OCI-LY3 (cell line): ENCODE results near the gene MICALL2.

Experiments
- H2AFZ ChIP-seq: fragments of 200-600, 300-600 bp; shearing (Covaris generic); 2 replicates; pipeline ENCODE4 v1.6.0; 2014; ENCODE audit warnings: antibody characterized with exemption, low read depth, low read length
- H3K27ac ChIP-seq: fragments of 200-600, 300-600 bp; sonication (generic); 2 replicates; pipeline ENCODE4 v1.5.1; 2014; ENCODE audit warnings: mild to moderate bottlenecking, low read length, moderate library complexity, mixed read lengths
- H3K27me3 ChIP-seq: fragments of 200-600, 300-600 bp; sonication (generic); 2 replicates; pipeline ENCODE4 v1.6.1; 2014; ENCODE audit warnings: low read depth, low read length, mixed read lengths
- H3K36me3 ChIP-seq: fragments of 200-600, 300-600 bp; sonication (generic); replicated peaks from 2 replicates; pipeline ENCODE3; 2014; ENCODE audit warnings: low read depth, low read length, mixed read lengths
- H3K4me1 ChIP-seq: fragments of 300-600, 200-600 bp; sonication (generic); 2 replicates; pipeline ENCODE4 v1.6.1; 2014; ENCODE audit warnings: low read length, mixed read lengths
- H3K4me2 ChIP-seq: fragments of 200-600, 300-600 bp; sonication (generic); 2 replicates; pipeline ENCODE4 v1.6.1; 2014; ENCODE audit warnings: low read length, mixed read lengths
- H3K4me3 ChIP-seq: fragments of 300-600, 200-600 bp; sonication (generic); 2 replicates; pipeline ENCODE4 v1.5.1; 2014; ENCODE audit warnings: antibody characterized with exemption, mild to moderate bottlenecking, low read length, moderate library complexity
- H3K79me2 ChIP-seq: fragments of 300-600, 200-600 bp; shearing (Covaris generic); 2 replicates; pipeline ENCODE4 v1.6.1; 2014; ENCODE audit warnings: mild to moderate bottlenecking, low read length, mixed read lengths
- H3K9ac ChIP-seq: fragments of 300-600, 200-600 bp; shearing (Covaris generic); 2 replicates; pipeline ENCODE4 v1.6.0; 2014; ENCODE audit warnings: mild to moderate bottlenecking, low read length, moderate library complexity
- H3K9me3 ChIP-seq: fragments of 200-600, 300-600 bp; shearing (Covaris generic); 2 replicates; pipeline ENCODE4 v1.6.1; 2014; ENCODE audit warnings: low read length, mixed read lengths; ENCODE audit not compliant: insufficient read depth
- H4K20me1 ChIP-seq: fragments of 200-600, 300-600 bp; sonication (generic); 2 replicates; pipeline ENCODE4 v1.6.1; 2016; ENCODE audit warnings: low read length, mixed read lengths; ENCODE audit not compliant: insufficient read depth
- CTCF ChIP-seq: fragments of 200-600, 300-600 bp; sonication (generic); IDR thresholded peaks from 2 replicates; pipeline ENCODE4 v1.5.1; 2014; ENCODE audit warnings: antibody characterized with exemption, low read length, low read depth
- EZH2phosphoT487 ChIP-seq: fragments of 200-600 bp; shearing (Covaris generic); IDR thresholded peaks from 2 replicates; pipeline ENCODE4 v1.6.1; 2018; ENCODE audit warnings: antibody characterized with exemption, mixed run types, low read depth

Gene MICALL2

GRCh38 chr7:1431226-1431625 lies 28.0 kb downstream of the MICALL2 start:
- Histone ChIP-seq H3K79me2 (no peaks in the 10 kb centered on the region), H2AFZ (no peak overlapping the region), H3K4me2 (no peak overlapping the region), H3K27ac (no peak overlapping the region), H3K27me3 (no peaks in the 10 kb centered on the region), H3K4me1 (no peaks in the 10 kb centered on the region), H3K36me3 (no peaks in the 10 kb centered on the region), H4K20me1 (no peaks in the 10 kb centered on the region), H3K9me3 (no peaks in the 10 kb centered on the region), H3K9ac (no peak overlapping the region), H3K4me3 (no peak overlapping the region)
- TF ChIP-seq CTCF, result no peak

GRCh38 chr7:1430056-1430845 lies 29.0 kb downstream of the MICALL2 start:
- TF ChIP-seq CTCF (no peak), EZH2phosphoT487 (no peak)
- Histone ChIP-seq H4K20me1 (no peaks in the 10 kb centered on the region), H3K9ac (no peak overlapping the region), H3K4me3 (no peak overlapping the region), H3K36me3 (no peaks in the 10 kb centered on the region), H3K27ac (no peak overlapping the region), H3K79me2 (no peaks in the 10 kb centered on the region), H3K27me3 (no peaks in the 10 kb centered on the region), H2AFZ (no peak overlapping the region), H3K9me3 (no peaks in the 10 kb centered on the region), H3K4me2 (no peak overlapping the region), H3K4me1 (no peaks in the 10 kb centered on the region)

- H3K4me3 ChIP-seq, result no peak overlapping the region
- H3K4me2 ChIP-seq, result no peak overlapping the region
- H3K27me3 ChIP-seq, result no peaks in the 10 kb centered on the region
- H2AFZ ChIP-seq, result no peak overlapping the region
- H3K4me1 ChIP-seq, result no peaks in the 10 kb centered on the region
- H3K9me3 ChIP-seq, result no peaks in the 10 kb centered on the region
- TF ChIP-seq EZH2phosphoT487, result no peak
- TF ChIP-seq CTCF, result no peak
- H3K9ac ChIP-seq, result no peak overlapping the region
- no peak overlapping the region for H3K27ac ChIP-seq
- no peaks in the 10 kb centered on the region for H3K79me2 ChIP-seq
- H4K20me1 ChIP-seq, result no peaks in the 10 kb centered on the region
- H3K36me3 ChIP-seq, result no peaks in the 10 kb centered on the region
Observed at GRCh38 chr7:1428941-1429501, 30.2 kb downstream of the MICALL2 start.

GRCh38 chr7:1427064-1427657 lies 32.1 kb downstream of the MICALL2 start:
- Histone ChIP-seq H3K27me3 (no peaks in the 10 kb centered on the region), H2AFZ (no peak overlapping the region), H3K27ac (no peak overlapping the region), H3K9ac (no peak overlapping the region), H3K4me3 (no peak overlapping the region), H3K36me3 (no peaks in the 10 kb centered on the region), H3K79me2 (no peaks in the 10 kb centered on the region), H3K4me1 (no peaks in the 10 kb centered on the region), H3K9me3 (no peaks in the 10 kb centered on the region), H4K20me1 (no peaks in the 10 kb centered on the region), H3K4me2 (no peak overlapping the region)
- TF ChIP-seq EZH2phosphoT487 (no peak), CTCF (no peak)
